WERI-Rb-1 (cell line): ENCODE measurements around the gene GTF3A.

ENCODE experiments used
- DNase-seq: peaks from one replicate; pipeline ENCODE4 v3.0.0-alpha.2; 2020
- H3K27ac ChIP-seq: fragments of 250-450 bp; sonication (Bioruptor Pico); 2 replicates; pipeline ENCODE4 v1.5.1; 2020; ENCODE audit warnings: mild to moderate bottlenecking, moderate library complexity
- H3K27me3 ChIP-seq: fragments of 250-450 bp; sonication (Bioruptor Pico); 2 replicates; pipeline ENCODE4 v1.5.1; 2021; ENCODE audit warnings: mild to moderate bottlenecking, low read depth, moderate library complexity; ENCODE audit not compliant: insufficient read depth, severe bottlenecking
- H3K36me3 ChIP-seq: fragments of 250-450 bp; sonication (Bioruptor Pico); 2 replicates; pipeline ENCODE4 v1.5.1; 2020; ENCODE audit warnings: mild to moderate bottlenecking, moderate library complexity
- H3K4me3 ChIP-seq: 2 replicates; pipeline ENCODE4 v1.5.1; 2011; ENCODE audit warnings: low read depth, mild to moderate bottlenecking, control low read depth, low read length
- H3K9me3 ChIP-seq: fragments of 250-450 bp; sonication (Bioruptor Pico); 2 replicates; pipeline ENCODE4 v1.5.1; 2021; ENCODE audit warnings: mild to moderate bottlenecking, moderate library complexity; ENCODE audit not compliant: severe bottlenecking
- TF ChIP-seq, protein P1 (sequence below): IDR thresholded peaks from 2 replicates; pipeline ENCODE4 v1.5.1; 2011; ENCODE audit warnings: low read depth, mild to moderate bottlenecking, control low read depth, inconsistent platforms, low read length

GTF3A gene

DNA sequence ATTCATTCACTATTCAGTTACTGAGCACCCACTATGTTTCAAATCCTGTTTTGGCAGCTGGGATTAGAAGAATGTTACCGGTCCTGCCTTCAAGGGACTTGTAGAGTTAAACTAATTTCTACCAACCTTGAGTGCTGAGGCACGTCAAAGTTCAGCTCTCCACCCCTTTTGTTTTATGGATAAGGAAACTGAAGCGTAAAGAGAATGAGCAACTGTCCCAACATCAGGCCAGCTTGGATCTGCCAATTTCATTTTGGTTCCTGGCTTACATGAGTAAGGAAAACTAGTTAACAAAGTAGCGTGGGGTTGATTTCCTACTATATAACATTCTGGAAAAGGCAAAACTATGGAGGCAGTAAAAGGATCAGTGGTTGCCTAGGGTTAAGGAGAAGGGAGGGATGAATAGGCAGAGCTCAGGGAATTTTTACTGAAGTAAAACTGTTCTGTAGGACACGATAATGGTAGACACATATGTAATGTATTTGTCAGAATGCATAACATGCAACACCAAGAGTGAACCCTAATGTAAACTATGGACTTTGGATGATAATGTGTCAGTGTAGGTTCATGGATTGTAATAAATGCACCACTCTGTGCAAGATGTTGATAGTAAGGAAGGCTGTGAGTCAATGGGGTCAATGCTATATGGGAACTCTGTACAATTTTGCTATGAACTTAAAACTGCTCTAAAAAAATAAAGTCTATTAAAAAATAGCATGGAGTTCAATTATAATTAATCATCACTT lies 45.8 kb downstream of the GTF3A start:
- Histone ChIP-seq H3K9me3 (no peaks in the 10 kb centered on the region), H3K36me3 (no peaks in the 10 kb centered on the region), H3K4me3 (no peak overlapping the region), H3K27ac (no peak overlapping the region), H3K27me3 (peaks cover 77% of the 10 kb centered on the region)
- no peak for DNase-seq
- TF ChIP-seq, protein P1, sequence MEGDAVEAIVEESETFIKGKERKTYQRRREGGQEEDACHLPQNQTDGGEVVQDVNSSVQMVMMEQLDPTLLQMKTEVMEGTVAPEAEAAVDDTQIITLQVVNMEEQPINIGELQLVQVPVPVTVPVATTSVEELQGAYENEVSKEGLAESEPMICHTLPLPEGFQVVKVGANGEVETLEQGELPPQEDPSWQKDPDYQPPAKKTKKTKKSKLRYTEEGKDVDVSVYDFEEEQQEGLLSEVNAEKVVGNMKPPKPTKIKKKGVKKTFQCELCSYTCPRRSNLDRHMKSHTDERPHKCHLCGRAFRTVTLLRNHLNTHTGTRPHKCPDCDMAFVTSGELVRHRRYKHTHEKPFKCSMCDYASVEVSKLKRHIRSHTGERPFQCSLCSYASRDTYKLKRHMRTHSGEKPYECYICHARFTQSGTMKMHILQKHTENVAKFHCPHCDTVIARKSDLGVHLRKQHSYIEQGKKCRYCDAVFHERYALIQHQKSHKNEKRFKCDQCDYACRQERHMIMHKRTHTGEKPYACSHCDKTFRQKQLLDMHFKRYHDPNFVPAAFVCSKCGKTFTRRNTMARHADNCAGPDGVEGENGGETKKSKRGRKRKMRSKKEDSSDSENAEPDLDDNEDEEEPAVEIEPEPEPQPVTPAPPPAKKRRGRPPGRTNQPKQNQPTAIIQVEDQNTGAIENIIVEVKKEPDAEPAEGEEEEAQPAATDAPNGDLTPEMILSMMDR: no peak

DNA sequence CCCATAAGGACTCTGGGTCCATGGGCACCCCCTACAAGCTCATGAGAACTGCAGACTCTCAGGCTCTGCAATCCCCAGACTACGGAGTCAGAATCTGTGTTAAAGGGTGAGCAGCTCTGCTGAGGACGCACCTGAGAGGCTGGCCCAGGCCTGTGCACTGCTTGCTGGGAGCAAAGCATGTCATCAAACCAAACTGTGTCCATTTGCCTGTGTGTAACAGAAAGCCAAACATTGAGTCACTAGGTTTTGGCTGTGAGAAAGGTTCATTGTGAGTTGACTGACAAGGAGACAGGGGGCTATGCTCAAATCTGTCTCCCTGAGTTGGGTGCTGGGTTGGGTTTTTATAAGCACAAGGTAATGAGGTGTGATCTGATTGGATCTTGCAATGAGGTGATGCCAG lies 48.0 kb downstream of the GTF3A start:
- H3K27me3 ChIP-seq: peaks cover 78% of the 10 kb centered on the region
- H3K36me3 ChIP-seq: no peaks in the 10 kb centered on the region
- DNase-seq: no peak
- H3K27ac ChIP-seq: no peak overlapping the region
- TF ChIP-seq, protein P1: no peak
- no peak overlapping the region for H3K4me3 ChIP-seq
- no peaks in the 10 kb centered on the region for H3K9me3 ChIP-seq

DNA sequence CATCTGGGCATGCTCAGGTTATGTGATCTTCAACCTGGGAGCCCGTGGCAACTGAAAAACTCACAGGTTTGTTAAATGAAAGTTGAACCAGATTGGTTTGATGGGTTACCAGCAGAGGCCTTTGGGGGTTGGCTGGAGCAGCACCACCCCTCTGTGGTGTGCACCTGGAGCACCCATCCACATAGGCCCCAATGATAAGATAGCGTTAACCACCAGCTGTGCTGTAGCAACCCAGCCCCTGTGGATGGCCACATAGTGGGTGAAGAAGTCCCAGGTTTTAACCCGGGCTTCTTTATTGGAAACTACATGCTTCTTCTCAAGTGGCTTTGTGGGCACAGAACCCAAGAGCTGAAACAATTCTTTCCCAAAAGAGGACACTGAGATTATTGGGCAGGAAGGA lies 48.5 kb downstream of the GTF3A start:
- Histone ChIP-seq H3K27me3 (peaks cover 83% of the 10 kb centered on the region), H3K4me3 (no peak overlapping the region), H3K9me3 (no peaks in the 10 kb centered on the region), H3K36me3 (no peaks in the 10 kb centered on the region), H3K27ac (no peak overlapping the region)
- DNase-seq: no peak
- TF ChIP-seq, protein P1: no peak

DNA sequence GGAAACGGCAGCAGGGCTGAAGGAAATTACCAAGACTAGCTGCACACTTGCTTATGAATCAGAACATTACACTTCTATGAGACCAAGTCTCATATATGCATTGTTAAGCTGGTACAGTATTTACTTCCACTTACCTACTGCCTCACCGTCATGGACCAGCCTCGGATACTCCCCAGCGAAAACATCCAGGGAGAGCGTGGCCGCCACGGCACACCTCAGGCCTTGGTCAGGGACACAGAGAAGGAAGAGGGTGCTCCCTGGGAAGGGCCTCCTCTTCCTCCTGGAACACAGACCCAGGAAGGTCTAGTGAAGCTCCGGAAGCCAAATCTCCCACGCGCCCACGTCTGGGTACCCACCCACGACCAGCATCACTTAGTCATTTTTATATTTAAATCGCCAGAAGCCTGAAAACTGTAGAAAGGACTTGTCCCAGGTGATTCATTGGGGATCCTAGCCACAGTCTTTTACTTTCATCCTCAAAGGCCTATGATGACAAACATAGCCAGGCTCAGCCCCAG lies 50.4 kb downstream of the GTF3A start:
- TF ChIP-seq, protein P1: no peak

DNA sequence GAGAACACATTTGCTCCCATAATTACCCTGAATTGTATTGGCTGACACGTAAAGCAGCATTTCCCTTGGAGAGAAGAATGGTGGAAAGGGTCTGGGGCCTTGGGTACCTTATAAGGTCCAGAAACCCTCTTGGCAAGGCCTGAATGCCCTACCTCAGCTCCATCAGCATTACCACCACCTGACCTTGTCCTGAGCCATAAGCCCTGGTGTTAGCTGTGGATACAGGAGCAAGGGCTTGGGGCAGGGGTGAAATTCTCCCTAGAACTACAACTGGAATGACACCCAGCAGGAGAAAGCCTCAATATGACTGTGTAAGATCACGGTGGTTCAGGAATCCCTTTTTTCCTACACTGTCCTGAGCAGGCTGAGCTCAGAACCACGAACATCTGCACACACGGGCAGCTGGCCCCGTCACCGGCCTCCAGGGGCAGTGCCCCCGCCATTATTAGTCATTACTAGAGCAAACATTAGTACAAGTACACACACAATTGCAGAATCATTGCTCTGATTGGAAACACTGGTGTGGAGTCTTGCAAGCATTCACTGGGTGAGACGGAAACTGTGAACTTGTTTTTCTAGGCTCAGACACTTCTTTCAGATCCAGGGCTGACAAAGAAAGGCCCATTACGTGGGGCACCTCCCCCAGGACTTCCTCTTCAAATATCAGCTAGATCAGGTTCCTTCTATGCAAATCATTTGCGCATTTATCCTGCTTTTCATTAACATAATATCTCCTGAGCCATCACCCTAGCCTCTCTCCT lies 52.7 kb downstream of the GTF3A start:
- Histone ChIP-seq H3K27ac (no peak overlapping the region), H3K9me3 (no peaks in the 10 kb centered on the region), H3K4me3 (no peak overlapping the region), H3K36me3 (no peaks in the 10 kb centered on the region), H3K27me3 (peaks cover 98% of the 10 kb centered on the region)
- no peak for DNase-seq
- TF ChIP-seq, protein P1: no peak

More for the DNA sequence above, 50.4 kb downstream of the GTF3A start:
- no peak for DNase-seq
- no peak overlapping the region for H3K27ac ChIP-seq
- no peak overlapping the region for H3K4me3 ChIP-seq
- H3K9me3 ChIP-seq: no peaks in the 10 kb centered on the region
- peaks cover 98% of the 10 kb centered on the region for H3K27me3 ChIP-seq
- no peaks in the 10 kb centered on the region for H3K36me3 ChIP-seq
